GM12873 (cell line): ENCODE measurements around the gene EDIL3.

Experiments used
- TF ChIP-seq, protein P1 (sequence below): IDR thresholded peaks from 2 replicates; pipeline ENCODE4 v1.5.1; 2012; ENCODE audit warnings: low read depth, mild to moderate bottlenecking, moderate library complexity, low read length, control low read depth; ENCODE audit not compliant: insufficient read depth; ENCODE audit errors: missing control alignments

Gene EDIL3

DNA sequence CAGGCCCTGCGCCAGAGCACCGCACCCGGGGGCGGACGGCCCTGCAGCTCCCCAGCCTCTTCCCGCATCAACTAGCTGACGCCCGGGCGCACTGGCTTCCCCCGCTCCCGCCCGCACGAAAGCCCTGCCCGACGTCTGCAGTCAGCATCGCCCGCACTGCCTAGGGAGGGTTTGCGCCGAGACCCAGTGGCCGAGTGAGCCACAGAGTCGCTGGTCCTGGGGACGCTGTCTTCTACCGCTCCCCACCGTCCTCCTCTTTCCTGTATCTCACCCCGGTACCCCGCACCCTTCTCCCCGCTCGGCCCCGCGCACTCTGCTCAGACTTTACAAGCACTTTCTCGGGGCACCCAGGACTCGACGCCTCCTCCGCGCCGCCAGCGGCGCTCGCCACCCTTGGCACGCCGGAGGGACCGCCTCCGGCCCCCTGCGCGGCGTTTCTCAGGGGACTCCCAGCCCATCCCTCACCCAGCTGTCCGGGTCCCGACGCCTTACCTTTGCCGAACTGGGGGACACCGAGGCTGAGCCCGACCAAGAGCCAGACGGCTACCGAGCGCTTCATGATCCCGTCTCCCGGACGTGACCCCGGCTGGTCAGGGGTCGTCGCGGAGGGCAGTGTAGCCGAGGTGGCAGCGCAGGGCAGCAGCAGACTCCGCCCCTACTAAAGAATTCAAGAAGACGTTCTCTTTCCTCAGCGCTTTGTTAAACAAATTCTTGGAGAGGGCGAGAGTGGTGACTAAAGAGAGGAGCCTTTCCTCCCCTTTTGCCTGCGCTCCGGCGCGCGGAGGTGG lies 670 bp downstream of the EDIL3 start:
- TF ChIP-seq, protein P1, sequence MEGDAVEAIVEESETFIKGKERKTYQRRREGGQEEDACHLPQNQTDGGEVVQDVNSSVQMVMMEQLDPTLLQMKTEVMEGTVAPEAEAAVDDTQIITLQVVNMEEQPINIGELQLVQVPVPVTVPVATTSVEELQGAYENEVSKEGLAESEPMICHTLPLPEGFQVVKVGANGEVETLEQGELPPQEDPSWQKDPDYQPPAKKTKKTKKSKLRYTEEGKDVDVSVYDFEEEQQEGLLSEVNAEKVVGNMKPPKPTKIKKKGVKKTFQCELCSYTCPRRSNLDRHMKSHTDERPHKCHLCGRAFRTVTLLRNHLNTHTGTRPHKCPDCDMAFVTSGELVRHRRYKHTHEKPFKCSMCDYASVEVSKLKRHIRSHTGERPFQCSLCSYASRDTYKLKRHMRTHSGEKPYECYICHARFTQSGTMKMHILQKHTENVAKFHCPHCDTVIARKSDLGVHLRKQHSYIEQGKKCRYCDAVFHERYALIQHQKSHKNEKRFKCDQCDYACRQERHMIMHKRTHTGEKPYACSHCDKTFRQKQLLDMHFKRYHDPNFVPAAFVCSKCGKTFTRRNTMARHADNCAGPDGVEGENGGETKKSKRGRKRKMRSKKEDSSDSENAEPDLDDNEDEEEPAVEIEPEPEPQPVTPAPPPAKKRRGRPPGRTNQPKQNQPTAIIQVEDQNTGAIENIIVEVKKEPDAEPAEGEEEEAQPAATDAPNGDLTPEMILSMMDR, result no peak

DNA sequence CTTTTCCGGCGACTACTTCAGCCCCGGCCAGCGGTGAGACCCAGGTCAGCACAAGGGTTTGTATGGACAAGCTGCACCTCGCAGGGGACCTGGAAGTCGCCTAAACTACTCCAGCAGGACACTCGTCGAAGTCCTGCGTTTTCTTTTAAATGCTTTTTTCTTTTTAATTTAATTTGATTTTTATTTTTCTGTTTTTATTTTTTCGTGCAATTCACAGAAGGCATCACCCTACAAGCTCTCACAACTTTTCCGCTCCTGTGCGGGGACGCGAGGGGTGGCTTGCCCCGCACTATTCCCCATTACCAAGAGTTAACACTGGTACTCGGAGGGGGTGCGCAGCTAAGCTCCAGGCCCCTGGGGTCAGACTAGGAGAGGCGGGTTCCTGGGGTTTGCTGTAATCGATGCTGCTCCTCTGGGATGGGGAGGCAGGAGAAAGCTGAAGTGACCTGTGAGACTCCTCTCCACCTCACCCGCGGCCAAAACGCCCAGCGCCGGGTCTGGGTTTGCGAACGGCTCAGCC lies 1.3 kb downstream of the EDIL3 start:
- TF ChIP-seq, protein P1, result no peak

DNA sequence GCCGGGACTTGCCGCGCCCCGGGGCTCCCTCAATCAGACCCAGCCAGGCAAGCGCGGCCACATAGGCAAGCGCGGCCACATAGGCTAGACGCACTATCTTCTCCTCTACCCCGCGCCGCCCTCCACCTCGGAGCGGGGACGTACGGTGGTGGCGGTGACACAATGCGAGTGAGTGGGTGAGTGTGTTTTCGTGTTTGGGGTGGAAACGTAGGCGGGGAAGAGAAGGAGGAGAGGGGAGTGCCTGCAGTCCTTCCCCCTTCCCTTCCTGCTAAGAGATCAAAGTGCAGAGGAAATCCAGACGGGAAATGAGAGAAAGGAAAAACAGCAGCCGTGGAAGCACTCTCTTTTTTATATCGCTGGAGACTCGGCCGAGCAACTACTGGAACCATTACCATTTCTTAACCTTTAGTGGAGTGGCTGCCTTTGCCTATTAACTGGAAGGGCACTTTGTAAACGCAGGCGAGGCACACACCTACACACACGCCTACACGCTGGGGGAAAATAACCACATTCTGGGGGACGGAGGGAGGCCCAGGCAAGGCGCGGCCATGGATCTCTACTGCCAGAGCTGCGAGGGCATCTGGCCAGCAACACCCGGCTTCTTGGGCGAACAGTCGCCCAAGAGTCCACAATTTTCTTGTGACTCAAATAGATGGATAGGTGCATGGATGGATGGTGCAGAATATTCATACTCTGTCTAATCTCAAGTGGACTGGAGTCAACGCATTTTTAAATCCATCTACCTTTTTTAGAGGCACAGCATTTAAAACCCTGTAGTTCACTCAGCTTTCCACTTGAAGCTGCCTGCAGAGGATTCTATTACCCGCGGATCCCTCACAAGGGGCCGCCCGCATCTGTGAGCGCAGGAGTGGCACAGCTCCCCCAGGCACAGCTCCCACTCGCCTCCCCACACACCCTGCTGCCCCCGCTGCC lies 2.1 kb downstream of the EDIL3 start:
- TF ChIP-seq, protein P1, result no peak

DNA sequence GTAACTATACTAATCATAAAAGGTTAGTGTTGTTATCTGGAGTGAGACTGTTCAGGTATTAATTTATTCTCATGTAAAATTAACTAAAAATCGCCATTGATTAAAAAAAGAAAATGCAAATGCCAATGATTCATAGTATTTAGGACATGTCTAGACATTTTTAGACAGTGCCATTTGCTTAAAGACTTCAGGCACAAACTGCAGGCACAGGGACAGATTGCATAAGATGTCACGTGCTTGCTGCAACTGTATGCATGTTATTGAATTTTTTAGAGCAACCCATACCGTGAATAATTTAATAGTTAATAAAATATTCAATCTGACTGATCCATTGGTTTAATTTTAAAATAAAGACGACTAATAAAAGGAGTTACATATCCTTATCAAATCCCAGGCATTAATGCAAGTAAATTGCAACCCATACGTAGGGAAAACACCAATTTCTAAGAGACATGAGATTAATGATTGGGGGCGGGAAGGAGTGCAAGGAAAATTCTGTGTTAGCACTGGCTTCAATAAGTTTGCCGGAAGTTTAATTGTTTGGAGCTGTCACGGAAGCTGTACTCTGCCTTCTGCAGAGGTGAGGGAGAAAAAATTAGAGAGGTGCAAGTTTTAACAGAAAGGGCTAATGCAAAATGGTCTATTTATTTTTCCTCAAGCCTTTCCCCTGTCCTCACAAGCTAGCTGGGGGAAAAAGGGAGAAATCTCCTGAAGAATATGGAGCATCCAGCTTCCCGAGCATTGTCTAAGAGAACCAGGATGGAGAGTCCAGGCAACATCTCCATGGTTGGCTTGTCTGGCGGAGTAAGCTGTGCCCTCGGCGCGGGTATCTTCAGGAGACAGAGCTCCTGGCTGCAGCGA lies 2.9 kb downstream of the EDIL3 start:
- TF ChIP-seq, protein P1, result no peak

DNA sequence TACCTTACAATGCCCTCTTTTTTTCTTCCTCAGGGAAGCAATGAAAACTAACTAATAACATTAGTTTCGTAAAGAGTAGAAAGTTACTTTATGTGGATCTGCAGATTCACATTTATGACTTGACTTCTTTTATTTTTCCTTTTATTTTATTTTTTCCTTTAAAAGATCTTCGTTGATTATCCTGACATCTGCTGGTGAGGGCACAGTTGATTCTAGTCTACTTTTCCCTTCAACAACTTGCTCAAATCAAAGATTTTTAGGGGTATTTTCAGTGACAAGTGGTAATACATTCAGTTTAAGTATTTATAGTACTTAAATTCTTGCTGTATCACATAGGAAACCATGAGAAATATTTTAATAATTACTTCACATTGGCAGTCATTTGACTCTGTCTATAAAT lies 4.9 kb downstream of the EDIL3 start:
- TF ChIP-seq, protein P1, result no peak

DNA sequence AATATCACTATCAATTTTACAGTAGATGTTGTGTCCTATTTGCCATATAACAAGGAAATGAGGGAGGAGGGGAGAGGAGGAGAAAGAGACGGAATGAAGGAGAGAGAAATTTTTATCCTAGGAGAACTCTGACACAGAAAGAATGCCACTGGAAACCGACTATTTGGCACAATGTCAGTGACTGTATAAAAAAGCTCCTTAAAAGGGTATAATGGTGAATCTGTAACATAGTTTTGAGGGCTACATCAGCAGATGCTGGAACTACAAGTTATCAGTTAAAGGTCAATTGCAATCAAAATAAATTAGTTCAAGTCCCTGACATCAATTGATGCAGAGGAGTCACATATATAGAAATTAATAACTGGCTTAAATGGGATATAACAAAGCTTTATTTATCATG lies 5.7 kb downstream of the EDIL3 start:
- TF ChIP-seq, protein P1, result no peak

DNA sequence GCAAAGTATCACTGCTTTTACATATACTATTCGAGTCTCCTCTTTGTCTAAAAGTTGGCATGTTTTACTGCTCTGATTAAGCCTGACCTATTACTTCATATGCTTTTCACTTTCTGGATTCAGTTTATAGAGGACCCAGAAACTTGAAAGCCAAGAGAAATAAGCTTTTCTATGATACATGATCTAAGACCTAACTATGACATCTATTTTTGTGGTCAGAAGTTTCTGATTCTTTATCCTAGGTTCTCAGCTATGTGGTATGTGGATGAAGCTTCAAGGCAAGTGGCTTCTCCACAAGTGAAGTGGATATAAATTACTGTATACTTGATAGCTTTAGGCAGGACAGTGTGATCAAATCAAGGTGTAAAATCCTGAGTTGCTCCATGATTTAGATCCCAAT lies 6.3 kb downstream of the EDIL3 start:
- TF ChIP-seq, protein P1, result no peak
